HCT116 (cell line): ENCODE results near the gene CACNA1G.

Source experiments
- CTCF ChIP-seq, 3 experiments: fragments of 200-600 bp in 1 of 3; sonication (generic) in 1 of 3; IDR thresholded peaks in 2 of 3; conservative IDR thresholded peaks in 1 of 3; 2 replicates each; pipeline ENCODE4 v1.5.1; 2012 to 2017; ENCODE audit warnings: low read depth in 2 of 3, low read length in 2 of 3, antibody characterized with exemption in 1 of 3, borderline replicate concordance in 1 of 3, control low read depth in 1 of 3, mild to moderate bottlenecking in 1 of 3, mixed read lengths in 1 of 3, mixed run types in 1 of 3, moderate library complexity in 1 of 3; ENCODE audit not compliant: insufficient read depth in 1 of 3
- POLR2A ChIP-seq: IDR thresholded peaks from 2 replicates; pipeline ENCODE4 v1.7.0; 2011; ENCODE audit warnings: borderline replicate concordance; ENCODE audit not compliant: insufficient read depth, insufficient read length; ENCODE audit errors: extremely low read depth
- POLR2AphosphoS5 ChIP-seq: IDR thresholded peaks from 2 replicates; pipeline ENCODE4 v1.6.1; 2011; ENCODE audit warnings: mild to moderate bottlenecking, low read depth, low read length, moderate library complexity
- RAD21 ChIP-seq: IDR thresholded peaks from 2 replicates; pipeline ENCODE4 v1.6.1; 2012; ENCODE audit warnings: low read depth, mild to moderate bottlenecking
- YY1 ChIP-seq: IDR thresholded peaks from 2 replicates; pipeline ENCODE4 v1.6.1; 2011; ENCODE audit warnings: low read length, low read depth, moderate library complexity, mild to moderate bottlenecking; ENCODE audit not compliant: insufficient replicate concordance; ENCODE audit errors: extremely low read depth

- no peak for TF ChIP-seq RAD21
- TF ChIP-seq CTCF (IDR thresholded peaks at IDR 0.05 in 2 of 3, conservative IDR thresholded peaks at IDR 0.05 in 1 of 3; ENCODE audit: borderline replicate concordance in 1 of 3, insufficient read depth in 1 of 3, low read depth in 2 of 3, low read length in 2 of 3) = no peak
- TF ChIP-seq POLR2A = no peak
- no peak for TF ChIP-seq POLR2AphosphoS5
- no peak for TF ChIP-seq YY1
Observed at GRCh38 chr17:50675627-50676026, 115.1 kb downstream of the CACNA1G start.
